Mucosa of rectum (tissue), 2 donors: ENCODE measurements around the gene FBXO45.
"Not testable (repeated sequence)": the region's sequence is repeated elsewhere in the genome, so short reads cannot be mapped to it uniquely, and the experiment has no call there.

ENCODE experiments used
- H3K27ac ChIP-seq, 2 donors: one replicate each; pipeline ENCODE4 v1.7.0; 2013; ENCODE audit warnings: inconsistent platforms in 2 of 2, low read depth in 2 of 2, low read length in 2 of 2
- H3K27me3 ChIP-seq, 2 donors: one replicate each; pipeline ENCODE4 v1.7.0; 2013; ENCODE audit warnings: low read length in 2 of 2; ENCODE audit not compliant: control insufficient read depth in 2 of 2, insufficient read depth in 2 of 2
- H3K36me3 ChIP-seq, 2 donors: one replicate each; pipeline ENCODE4 v1.7.0; 2013; ENCODE audit warnings: low read length in 2 of 2; ENCODE audit not compliant: control insufficient read depth in 2 of 2, insufficient read depth in 2 of 2
- H3K4me1 ChIP-seq, 2 donors: one replicate each; pipeline ENCODE4 v1.7.0; 2013; ENCODE audit warnings: low read length in 2 of 2, mild to moderate bottlenecking in 1 of 2; ENCODE audit not compliant: control insufficient read depth in 2 of 2, insufficient read depth in 2 of 2
- H3K4me3 ChIP-seq, 2 donors: one replicate each; pipeline ENCODE4 v1.7.0; 2013; ENCODE audit warnings: low read length in 2 of 2
- H3K9ac ChIP-seq, 2 donors: one replicate each; pipeline ENCODE4 v1.7.0; 2013; ENCODE audit warnings: low read length in 2 of 2, low read depth in 1 of 2, mild to moderate bottlenecking in 1 of 2
- H3K9me3 ChIP-seq, 2 donors: one replicate each; pipeline ENCODE4 v1.7.0; 2013; ENCODE audit warnings: low read length in 2 of 2; ENCODE audit not compliant: control insufficient read depth in 2 of 2
- donor health status: healthy.
- donor health status: Normal muscosa, but diverticular disease.

The FBXO45 gene

GRCh38 chr3:196554205-196554604, 14.3 kb upstream of the FBXO45 start:
- Histone ChIP-seq H3K9ac (no peak overlapping the region), H3K36me3 (peaks cover 3 to 4% of the 10 kb centered on the region in 2 donors), H3K4me1 (no peaks in the 10 kb centered on the region), H3K9me3 (no peaks in the 10 kb centered on the region), H3K27me3 (no peaks in the 10 kb centered on the region), H3K4me3 (no peak overlapping the region), H3K27ac (no peak overlapping the region)

DNA sequence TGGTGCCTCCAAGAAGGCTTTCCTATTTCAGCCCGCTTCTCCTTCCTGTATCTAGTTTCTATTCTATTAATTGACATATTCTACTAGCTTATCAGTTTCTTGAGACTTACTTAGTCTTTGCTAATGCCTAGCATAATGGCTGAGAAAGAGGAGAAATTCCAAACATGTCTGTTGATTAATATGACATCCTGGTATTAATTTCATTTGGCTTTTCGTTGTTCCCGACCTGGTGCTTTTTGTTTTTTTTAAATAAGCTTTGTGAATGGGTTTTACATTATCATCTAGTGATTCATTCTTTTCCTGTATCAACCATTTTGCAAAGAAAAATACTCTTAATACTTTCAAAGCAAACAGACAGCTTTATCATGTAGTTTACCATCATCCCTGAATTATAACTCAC, 13.2 kb upstream of the FBXO45 start:
- Histone ChIP-seq H3K36me3 (peaks cover 3 to 5% of the 10 kb centered on the region in 2 donors), H3K9me3 (no peaks in the 10 kb centered on the region), H3K27me3 (no peaks in the 10 kb centered on the region)

DNA sequence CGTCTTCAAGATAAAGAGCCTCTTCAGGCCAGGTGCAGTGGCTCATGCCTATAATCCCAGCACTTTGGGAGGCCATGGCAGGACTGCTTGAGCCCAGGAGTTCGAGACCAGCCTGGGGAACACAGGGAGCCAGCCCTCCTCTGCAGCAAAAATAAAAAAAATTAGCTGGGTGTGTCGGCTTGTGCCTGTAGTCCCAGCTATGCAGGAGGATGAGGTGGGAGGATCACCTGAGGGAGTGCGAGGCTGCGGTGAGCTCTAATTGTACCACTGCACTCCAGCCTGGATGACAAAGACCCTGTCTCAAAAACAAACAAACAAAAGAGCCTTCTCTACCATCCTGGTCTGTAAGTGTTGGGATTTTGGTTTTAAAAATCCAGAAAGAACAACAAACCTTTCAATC, 11.2 kb upstream of the FBXO45 start:
- H3K36me3 ChIP-seq = peaks cover 6 to 14% of the 10 kb centered on the region in 2 donors

More for the DNA sequence above, 13.2 kb upstream of the FBXO45 start:
- Histone ChIP-seq H3K9ac (no peak overlapping the region), H3K4me1 (no peaks in the 10 kb centered on the region), H3K27ac (no peak overlapping the region), H3K4me3 (no peak overlapping the region)

GRCh38 chr3:196558476-196558875, 10.0 kb upstream of the FBXO45 start:
- Histone ChIP-seq H3K4me1 (no peaks in the 10 kb centered on the region), H3K4me3 (no peak overlapping the region)

More for the DNA sequence above, 11.2 kb upstream of the FBXO45 start:
- Histone ChIP-seq H3K4me3 (no peak overlapping the region), H3K27ac (no peak overlapping the region), H3K27me3 (no peaks in the 10 kb centered on the region), H3K9me3 (no peaks in the 10 kb centered on the region), H3K9ac (no peak overlapping the region), H3K4me1 (no peaks in the 10 kb centered on the region)

GRCh38 chr3:196559826-196560225, 8.6 kb upstream of the FBXO45 start:
- no peaks in the 10 kb centered on the region for H3K9me3 ChIP-seq
- no peak overlapping the region for H3K27ac ChIP-seq
- no peak overlapping the region for H3K9ac ChIP-seq
- H3K4me1 ChIP-seq = no peaks in the 10 kb centered on the region
- no peaks in the 10 kb centered on the region for H3K27me3 ChIP-seq
- peaks cover 3 to 14% of the 10 kb centered on the region in 2 donors for H3K36me3 ChIP-seq
- H3K4me3 ChIP-seq = no peak overlapping the region

More at GRCh38 chr3:196558476-196558875, 10.0 kb upstream of the FBXO45 start:
- Histone ChIP-seq H3K9ac (no peak overlapping the region), H3K9me3 (no peaks in the 10 kb centered on the region), H3K27ac (no peak overlapping the region), H3K27me3 (no peaks in the 10 kb centered on the region), H3K36me3 (peaks cover 6 to 14% of the 10 kb centered on the region in 2 donors)

DNA sequence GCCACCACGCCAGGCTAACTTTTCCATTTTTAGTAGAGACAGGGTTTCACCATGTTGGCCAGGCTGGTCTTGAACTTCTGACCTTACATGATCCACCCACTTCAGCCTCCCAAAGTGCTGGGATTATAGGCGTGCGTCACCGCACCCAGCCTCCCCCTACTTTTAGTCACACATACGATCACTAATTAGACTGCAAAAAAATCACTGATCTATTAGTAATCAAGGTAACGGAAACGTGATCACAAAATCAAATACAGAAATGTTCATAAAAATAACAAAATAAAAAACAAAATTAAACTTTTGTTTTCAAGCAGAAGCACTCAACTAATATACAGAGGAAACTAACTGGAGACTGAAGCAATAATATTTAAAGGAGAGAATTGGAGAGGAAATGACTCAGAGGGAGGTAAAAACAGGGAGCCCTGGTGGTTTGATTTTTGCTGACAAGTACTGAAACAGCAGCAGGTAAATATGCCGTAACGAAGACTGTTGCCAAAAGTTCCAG, 4.7 kb upstream of the FBXO45 start:
- Histone ChIP-seq H3K9ac (no peak overlapping the region), H3K27ac (no peak overlapping the region), H3K9me3 (no peaks in the 10 kb centered on the region), H3K27me3 (no peaks in the 10 kb centered on the region), H3K4me1 (peaks cover 6 to 11% of the 10 kb centered on the region in 2 donors), H3K4me3 (no peak overlapping the region), H3K36me3 (peaks cover 3 to 14% of the 10 kb centered on the region in 2 donors)

- peak overlapping the region; percentile 72 to 91 for H3K9ac ChIP-seq
- H3K4me3 ChIP-seq = peak overlapping the region; percentile 99 to 100
- no peaks in the 10 kb centered on the region for H3K27me3 ChIP-seq
- H3K36me3 ChIP-seq = no peaks in the 10 kb centered on the region
- H3K4me1 ChIP-seq = peaks cover 13 to 22% of the 10 kb centered on the region in 2 donors
- no peaks in the 10 kb centered on the region for H3K9me3 ChIP-seq
- peak overlapping the region; percentile 72 to 87 for H3K27ac ChIP-seq
Measured at GRCh38 chr3:196569003-196569516, 600 bp downstream of the FBXO45 start.

DNA sequence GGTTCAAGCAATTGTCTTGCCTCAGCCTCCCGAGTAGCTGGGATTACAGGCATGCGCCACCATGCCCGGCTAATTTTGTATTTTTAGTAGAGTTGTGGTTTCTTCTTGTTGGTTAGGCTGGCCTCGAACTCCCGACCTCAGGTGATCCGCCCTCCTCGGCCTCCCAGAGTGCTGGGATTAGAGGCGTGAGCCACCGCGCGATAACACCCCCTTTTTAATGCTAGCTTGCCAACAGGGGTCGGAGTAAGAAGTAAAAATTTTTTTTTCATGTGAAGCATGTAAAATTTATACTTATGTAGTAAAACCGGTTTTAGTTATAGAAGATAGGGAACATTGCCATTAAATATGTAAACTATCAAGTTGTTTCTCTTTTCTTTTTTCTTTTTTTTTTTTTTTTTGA, 1.9 kb downstream of the FBXO45 start:
- peaks cover 13 to 22% of the 10 kb centered on the region in 2 donors for H3K4me1 ChIP-seq
- not testable (repeated sequence) for H3K9me3 ChIP-seq, H3K27ac ChIP-seq, H3K27me3 ChIP-seq, H3K9ac ChIP-seq, H3K4me3 ChIP-seq, H3K36me3 ChIP-seq

DNA sequence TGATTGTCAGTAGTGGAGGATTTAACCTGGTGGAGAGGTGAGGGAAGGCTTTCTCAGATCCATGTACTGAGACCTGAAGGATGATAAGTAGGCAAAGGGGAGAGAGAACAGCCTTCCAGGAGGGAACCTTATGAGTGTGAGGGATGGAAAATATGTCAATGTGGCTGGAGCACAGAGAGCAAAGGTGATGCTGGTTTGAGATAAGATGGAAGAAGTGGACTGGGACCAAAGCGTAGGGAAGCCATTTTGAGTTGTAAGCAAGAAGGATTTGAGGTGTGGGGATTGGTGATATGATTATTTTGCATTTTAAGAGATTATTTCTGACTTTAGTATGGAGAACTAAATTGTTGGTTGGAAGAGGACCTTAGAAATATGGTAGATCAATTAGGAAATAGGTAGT, 3.9 kb downstream of the FBXO45 start:
- H3K9ac ChIP-seq = no peak overlapping the region
- no peak overlapping the region for H3K27ac ChIP-seq
- H3K9me3 ChIP-seq = no peaks in the 10 kb centered on the region
- H3K4me1 ChIP-seq = peaks cover 12 to 19% of the 10 kb centered on the region in 2 donors
- H3K4me3 ChIP-seq = no peak overlapping the region
- H3K36me3 ChIP-seq = peaks cover under 1 to 1% of the 10 kb centered on the region in 2 donors
- no peaks in the 10 kb centered on the region for H3K27me3 ChIP-seq

DNA sequence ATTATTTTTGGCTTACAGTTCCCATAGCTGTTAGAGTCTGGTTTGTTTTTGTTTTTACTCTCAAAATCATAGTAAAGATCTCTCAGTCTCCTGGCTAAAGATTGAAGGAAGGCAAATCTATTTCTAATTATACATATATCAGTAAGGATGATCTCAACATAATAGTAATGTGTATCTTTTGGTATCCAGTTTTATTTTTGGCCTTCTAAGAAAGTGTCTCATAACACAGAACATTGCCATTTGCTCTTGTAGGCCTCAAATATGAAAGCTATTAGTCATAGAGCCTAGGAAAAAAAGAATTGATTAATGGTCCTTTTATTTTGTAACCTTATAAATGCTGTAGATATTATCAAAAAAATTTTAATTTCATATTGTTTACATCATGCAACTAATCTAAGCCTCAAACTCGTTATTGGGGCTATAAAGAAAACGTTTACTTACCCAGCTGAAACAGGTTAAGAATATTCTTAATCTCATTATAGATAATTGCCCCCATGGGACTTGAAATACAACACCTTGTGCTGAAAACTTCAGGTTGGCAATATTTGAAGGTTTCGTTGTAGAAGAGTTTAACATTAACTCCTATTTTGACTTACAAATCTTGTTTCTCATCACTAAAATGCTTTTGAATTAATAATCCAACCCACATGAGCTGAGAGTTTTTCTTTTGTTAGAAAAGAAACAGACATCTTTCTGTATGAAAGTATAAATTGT, 16.7 kb downstream of the FBXO45 start:
- Histone ChIP-seq H3K27me3 (no peaks in the 10 kb centered on the region), H3K36me3 (peaks cover 16 to 21% of the 10 kb centered on the region in 2 donors)

More for the DNA sequence above, 16.7 kb downstream of the FBXO45 start:
- Histone ChIP-seq H3K4me1 (no peaks in the 10 kb centered on the region), H3K9ac (no peak overlapping the region), H3K4me3 (no peak overlapping the region), H3K27ac (no peak overlapping the region), H3K9me3 (no peaks in the 10 kb centered on the region)
